HuH-7.5 (cell line): Measurements from ENCODE around the gene NINJ2.

Experiments
- DNase-seq: peaks from one replicate; pipeline ENCODE4 v3.0.0; 2011; ENCODE audit warnings: low spot score

The NINJ2 gene

DNA sequence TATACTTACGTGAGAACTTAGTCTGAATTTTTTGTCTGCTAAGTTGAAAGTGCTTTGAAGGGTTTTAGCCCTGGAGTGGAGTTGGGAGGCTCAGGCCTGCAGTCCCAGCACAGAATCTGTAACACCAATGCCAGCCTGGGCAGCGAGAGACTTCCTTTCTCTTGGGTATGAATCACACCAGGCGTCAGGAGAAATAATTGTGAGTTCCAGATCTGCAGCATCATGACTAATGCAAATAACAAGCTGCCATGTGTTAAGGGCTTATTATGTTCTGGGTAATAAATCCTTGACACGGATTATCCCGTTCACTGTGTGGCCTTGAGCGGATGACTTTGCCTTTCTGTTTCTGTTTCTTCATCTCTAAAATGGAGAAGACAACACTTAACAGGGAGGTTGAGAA is 132.9 kb downstream of the NINJ2 start:
- DNase-seq: no peak

DNA sequence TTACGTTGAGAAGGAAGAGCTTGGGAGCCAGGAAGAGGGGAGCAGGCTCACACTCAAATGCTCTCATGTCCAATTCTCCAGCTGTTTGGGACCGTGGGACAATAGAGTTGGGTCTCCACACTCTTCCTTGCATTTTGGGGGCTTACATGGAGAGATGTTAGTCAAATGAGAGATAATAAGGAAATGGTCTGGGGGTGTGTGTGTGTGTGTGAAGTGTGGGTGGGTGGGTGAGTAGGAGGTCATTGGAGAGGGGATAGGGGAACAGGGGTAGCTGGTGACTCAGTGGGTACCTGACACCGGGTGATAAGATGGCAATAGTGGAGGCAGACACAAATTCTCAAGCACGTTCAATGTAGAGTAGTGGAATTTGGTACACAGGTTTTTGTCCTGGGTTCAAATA is 135.5 kb downstream of the NINJ2 start:
- no peak for DNase-seq

DNA sequence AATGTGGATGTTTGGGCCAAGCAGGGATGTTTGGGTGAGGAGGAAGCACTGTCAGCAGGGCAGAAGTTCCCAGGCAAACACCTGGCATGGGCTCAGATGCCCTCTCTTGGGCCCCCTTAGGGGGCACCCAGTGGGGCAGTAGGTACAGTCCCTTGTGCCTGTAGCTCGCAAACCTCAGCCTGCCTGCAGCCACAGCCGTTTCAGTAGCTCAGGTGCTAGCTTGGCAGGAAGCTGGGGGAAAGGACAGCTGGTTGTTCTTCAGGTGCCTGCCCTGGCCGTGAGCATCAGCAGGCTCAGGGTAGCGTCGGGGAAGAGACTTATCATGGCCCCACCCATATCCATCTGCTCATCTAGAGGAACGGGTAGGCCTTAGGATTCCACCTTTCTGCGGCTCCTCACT is 136.0 kb downstream of the NINJ2 start:
- DNase-seq: no peak

DNA sequence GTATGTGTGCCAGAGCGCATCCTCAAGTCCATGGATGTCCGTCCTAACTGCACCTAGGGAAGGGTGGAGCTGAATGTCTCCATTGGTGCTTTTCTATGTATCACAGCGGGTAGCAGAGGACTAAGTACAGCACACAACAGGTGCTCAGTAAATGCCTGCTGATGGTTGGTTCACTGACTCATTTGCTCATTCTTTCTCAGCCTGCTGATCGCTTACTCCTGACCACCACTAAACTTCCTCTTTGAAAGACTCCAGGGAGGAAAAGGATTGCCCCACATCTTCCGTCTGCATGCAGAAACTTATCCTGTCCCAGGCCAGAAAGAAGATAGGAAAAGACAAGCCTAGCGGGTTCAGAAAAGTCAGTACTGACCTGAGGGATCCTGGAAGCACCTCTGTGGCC is 137.2 kb downstream of the NINJ2 start:
- DNase-seq: no peak

DNA sequence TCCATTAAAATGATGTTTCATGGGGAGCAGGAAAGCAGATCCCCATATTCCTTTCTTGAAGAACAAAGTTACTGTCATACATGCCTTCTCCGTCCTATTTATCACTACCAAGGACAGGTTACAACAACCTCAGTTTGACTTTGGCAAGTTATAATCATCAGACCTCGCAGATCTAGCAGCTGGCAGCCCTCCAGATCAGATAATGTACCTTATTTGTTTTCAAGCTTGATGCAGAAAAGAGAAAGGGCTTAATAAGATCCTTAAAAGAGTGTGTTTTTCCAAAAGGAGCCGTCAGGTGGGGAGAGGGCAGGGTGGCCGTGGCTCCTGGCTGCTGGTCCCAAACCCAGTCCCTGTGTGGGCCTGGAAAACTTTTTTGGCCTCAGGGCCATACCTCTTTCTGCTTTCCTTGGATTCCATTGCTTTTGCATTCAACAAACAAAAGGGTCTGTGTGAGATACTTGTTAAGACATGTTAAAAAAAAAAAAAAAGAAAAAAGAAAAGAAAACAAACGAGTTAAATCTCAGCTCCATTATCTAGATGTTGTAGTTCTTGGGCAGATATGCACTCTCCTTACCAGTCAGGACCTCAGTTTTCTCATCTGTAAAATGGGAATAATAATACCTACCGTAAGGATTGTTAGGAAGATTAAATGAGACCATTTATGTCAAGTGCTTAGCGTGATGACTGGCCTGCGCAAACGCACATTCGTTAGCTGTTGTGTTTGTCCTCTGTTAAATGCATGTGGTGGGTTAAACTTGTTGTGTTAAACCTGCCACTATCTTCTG is 138.9 kb downstream of the NINJ2 start:
- DNase-seq: no peak

DNA sequence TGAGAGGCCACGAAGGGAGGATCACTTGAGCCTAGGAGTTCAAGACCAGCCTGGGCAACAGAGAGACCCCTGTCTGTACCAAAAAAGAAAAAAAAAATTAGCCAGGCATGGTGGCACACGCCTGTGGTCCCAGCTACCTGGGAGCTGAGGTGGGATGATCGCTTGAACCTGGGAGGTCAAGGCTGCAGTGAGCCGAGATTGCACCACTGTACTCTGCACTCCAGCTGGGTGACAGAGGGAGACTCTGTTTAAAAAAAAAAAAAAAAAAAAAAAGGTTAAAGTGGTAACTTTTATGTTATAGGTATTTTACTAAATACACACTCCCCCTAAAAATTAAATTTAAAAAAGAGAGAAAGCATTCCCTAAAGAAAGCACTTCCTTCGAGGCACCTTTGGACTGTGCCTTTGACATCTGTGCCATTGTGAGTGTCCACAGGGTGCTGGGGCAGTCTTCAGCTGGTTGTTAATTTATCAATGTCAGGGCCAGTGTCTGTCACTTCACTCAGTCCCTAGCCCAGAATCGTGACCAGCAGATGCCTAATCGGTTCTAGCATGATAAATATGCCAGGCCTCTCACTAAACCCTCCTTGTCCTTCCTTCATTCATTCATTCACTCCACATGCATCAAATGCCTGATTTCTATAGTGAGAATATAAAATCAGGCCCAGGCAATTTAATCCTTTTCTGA is 140.4 kb downstream of the NINJ2 start:
- DNase-seq: no peak

DNA sequence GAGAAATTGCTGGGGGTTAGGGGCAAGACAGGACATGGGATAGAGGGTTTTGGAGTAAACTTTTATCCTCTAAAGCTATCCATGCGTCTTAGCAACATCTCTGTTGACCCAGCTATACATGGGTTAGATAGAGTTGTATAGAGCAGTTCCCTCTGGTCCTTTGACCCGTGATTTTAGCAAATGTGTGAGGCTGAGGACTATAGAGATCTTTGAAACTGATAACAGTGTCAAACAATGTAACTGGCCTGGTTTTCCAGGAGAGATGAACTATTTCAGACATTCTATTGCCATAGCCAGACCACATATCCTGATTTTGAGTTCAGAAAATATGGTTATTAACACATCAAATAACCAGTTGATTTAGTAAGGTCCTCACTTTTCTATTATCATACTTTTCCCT is 143.1 kb downstream of the NINJ2 start:
- DNase-seq: no peak

DNA sequence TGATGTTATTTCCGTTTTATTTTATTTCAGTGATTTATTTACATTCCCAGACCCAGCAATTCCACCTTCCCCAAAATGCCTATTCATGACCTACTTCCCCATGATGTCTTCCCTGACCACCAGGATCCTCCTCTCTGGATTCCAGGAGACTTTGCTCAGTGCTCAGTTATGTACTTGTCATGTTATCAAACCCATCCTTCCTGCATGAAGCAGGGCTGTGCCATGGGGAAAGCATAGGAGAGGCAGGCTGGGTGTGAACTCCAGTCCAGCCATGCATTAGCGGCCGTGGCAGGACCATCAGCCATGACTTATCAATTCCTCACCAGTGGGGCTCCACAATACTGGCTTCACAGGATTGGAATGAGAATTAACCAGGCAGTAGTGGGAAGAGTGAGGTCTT is 145.7 kb downstream of the NINJ2 start:
- DNase-seq: no peak
